Ovary (tissue), 9 donors: Measurements from ENCODE around the gene AIFM1. TPM values are rescaled to one million over a fixed set of nuclear protein-coding genes. Genes with fewer than 3 reads are reported as not detected.

Source experiments
- DNase-seq, 5 donors: peaks; one replicate each; pipeline ENCODE4 v3.0.0-alpha.2; 2019 to 2020
- H3K27ac ChIP-seq, 2 donors: fragments of 200-600 bp; one replicate each; pipeline versions ENCODE4 v1.5.1 to v1.8.0; 2019 to 2022
- H3K27me3 ChIP-seq: fragments of 200-600 bp; one replicate; pipeline ENCODE4 v1.8.0; 2022
- H3K36me3 ChIP-seq: fragments of 200-600 bp; sonication (generic); one replicate; pipeline ENCODE4 v1.5.1; 2019
- H3K4me1 ChIP-seq: one replicate; pipeline ENCODE4 v1.8.1; 2013; ENCODE audit warnings: mild to moderate bottlenecking, moderate library complexity; ENCODE audit not compliant: insufficient read depth
- H3K4me3 ChIP-seq: fragments of 200-600 bp; sonication (generic); one replicate; pipeline ENCODE4 v1.5.1; 2017
- H3K9me3 ChIP-seq, 2 donors: fragments of 200-600 bp in 1 of 2; sonication (generic) in 1 of 2; one replicate each; pipeline versions ENCODE4 v1.5.1 to v1.8.1; 2013 to 2019; ENCODE audit warnings: mild to moderate bottlenecking in 1 of 2, moderate library complexity in 1 of 2
- EP300 ChIP-seq: sonication (generic); formaldehyde crosslinking; IDR thresholded peaks from one replicate; pipeline ENCODE4 v1.6.1; 2017; ENCODE audit warnings: antibody characterized with exemption
- POLR2A ChIP-seq: fragments of 450-650 bp; IDR thresholded peaks from one replicate; pipeline ENCODE4 v1.6.1; 2017; ENCODE audit warnings: antibody characterized with exemption, mild to moderate bottlenecking, moderate library complexity
- WGBS, 3 donors: extraction: QIAGEN DNeasy Blood & Tissue Kit in 1 of 3; methylation state at CpG; one replicate each; pipeline versions ENCODE4 v1.1.5 to v1.1.7; 2013 to 2017; 5-methylcytosine and 5-hydroxymethylcytosine counted together
- intact Hi-C, 4 donors: fragments of 100-400 bp; cut with DNase I; formaldehyde crosslinking; loops; one replicate each; pipeline versions ENCODE4 v1.11.0 to v1.15.1; 2022 to 2023
- polyA plus RNA-seq, 2 donors: library from polyadenylated mRNA; stranded (reverse); fragments of 200-250 nt in 1 of 2; fragments of 350-450 nt in 1 of 2; fragmentation: Illumina TruSeq in 1 of 2; extraction: RNeasy Lipid Tissue Mini Kit (QIAGEN cat#74804) in 1 of 2; gene quantifications; one replicate each; pipeline ENCODE4 v1.2.3, GENCODE V29; 2013 to 2014
- total RNA-seq, 7 donors: library from RNA; depleted of rRNA in 2 of 7; stranded (reverse); fragments of >200 nt in 2 of 7; fragmentation: NEBNext Ultra II Directional in 3 of 7; extraction: Animal tissue kit (Norgen Biotek cat#: 25700) in 3 of 7; gene quantifications; one replicate each; pipeline versions ENCODE4 v1.1.0 to v1.2.4, GENCODE V29; 2016 to 2023
- TF ChIP-seq, protein P1 (sequence below), 3 donors: fragments of 450-650 bp in 2 of 3; fragments of 200-600 bp in 1 of 3; IDR thresholded peaks; one replicate each; pipeline versions ENCODE4 v1.5.1 to v1.8.0; 2016 to 2022; ENCODE audit warnings: antibody characterized with exemption in 3 of 3, mild to moderate bottlenecking in 1 of 3
- donor health status: DM: no; HTN: no; CAD: no; lungs with moderate emphysema.
- donor health status: DM: no; HTN: no; CAD: no.
- donor health status: Bipolar disorder and iron deficiency.
- donor health status: DM: yes; HTN: yes; CAD: no.
- donor health status: DM: no; HTN: no; CAD: no.
- donor health status: DM: yes; HTN: yes; CAD: no.

Gene AIFM1
- total and polyA plus RNA-seq, 9 donors, result 5.2 to 51.4 (median 20.5) TPM

DNA sequence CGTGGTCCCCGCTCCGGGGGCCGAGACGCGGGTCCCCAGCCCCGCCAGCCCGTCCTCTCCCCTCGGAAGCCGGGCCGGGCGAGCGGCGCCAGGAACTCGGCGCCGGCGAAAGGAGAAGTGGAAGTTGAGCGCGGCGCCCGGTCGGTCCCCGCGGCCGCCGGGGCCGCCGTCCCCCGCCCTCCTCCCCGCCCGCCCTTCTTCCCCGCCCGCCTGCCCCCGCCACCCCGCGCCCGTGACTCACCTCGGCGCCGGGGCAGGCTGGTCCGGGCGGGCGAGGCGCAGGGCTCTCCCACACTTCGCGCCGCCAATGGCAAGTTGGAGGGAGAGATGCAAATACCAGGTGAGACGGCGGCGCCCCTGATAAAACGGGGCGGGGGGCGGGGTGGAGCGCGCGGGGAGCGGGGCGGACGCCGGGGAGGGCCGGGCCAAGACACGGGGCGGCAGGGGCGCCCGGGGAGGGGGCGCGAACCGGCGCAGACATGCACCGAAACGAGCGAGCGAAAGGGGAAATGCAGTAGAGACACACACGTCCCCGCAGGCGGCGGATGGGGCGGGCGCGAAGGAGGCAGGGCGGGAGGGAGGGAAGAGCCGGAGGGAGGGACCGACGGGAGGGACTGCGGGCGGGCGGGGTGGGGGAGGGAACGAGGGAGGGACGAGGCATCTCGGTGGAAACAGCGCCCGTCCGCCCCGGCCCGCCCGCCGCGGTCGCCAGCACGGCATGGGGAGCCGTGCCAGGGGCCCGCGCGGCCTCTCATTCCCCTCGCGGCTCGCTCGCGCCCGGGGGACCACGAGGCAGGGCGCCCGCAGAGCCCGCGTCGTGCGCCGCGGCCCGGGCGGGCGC, 55.0 kb downstream of the AIFM1 start, which contains the start of gene ELF4:
ELF4 (minus strand) TSS at position 119 of the 841 bp plus-strand sequence. CDS start 29,167 bp downstream, outside the sequence.
- no peaks in the 10 kb centered on the region for H3K27me3 ChIP-seq
- peak; percentile 48 to 64 (median 58) for DNase-seq

DNA sequence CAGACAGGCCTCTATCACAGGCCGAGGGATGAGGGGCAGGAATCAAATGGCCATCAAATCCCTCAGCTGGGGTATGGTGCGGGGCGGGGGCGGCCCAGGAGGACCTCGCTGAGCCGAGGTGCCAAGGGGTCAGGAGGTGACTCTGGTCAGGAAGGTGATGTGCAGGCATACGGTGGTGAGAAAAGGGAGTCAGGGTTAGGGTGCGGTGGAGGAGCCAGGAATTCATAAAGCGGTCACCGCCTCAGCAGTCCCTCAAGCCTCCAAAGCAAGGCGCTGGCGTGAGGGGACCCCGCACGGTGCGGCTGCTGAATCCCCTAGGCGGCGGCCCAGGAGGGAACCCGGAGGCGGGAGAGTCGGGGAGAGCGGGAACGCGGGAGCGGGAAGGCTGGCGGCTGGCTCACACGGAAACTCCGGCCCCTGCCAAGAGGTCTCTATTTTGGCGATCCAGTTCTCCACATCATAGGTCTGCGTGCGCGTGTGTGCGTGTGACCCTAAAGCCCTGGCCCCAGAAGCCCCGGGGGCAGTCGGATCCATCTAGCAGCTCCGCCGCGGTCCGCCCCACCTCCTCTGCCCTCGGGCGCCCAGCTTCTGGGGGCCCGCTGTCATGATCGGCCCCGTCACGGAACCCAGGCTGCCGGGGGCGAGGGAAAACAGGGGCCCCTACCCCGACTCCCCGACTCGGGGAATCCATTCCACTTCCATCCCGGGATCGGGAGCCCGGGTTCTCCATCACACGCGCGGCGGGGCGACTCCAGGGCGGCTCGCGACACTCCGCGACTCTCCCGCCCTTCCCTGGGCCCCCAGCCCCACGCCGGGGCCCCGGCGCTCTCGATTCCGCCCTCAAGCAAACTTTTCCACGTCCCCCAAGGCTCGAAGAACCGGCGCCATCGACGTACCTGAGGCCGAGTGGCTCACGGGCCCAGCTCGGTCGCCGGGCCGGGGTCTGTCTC, 55.9 kb downstream of the AIFM1 start:
- H3K9me3 ChIP-seq, result no peaks in the 10 kb centered on the region
- peak; percentile 43 to 70 (median 56) for DNase-seq

More for the DNA sequence above, 55.0 kb downstream of the AIFM1 start, which contains the start of gene ELF4:
- intact Hi-C loops, result loop anchor here in 1 of 4 donors (5.0 kb wide), 1 partner anchor 62 kb away; the partner anchor contains the start of gene RAB33A
- Histone ChIP-seq H3K4me3 (peak within 1 kb of the TSS; percentile 52), H3K36me3 (no peaks in the 10 kb centered on the region), H3K4me1 (peaks cover 2% of the 10 kb centered on the region), H3K9me3 (no peaks in the 10 kb centered on the region), H3K27ac (peak within 1 kb of the TSS; percentile 82 to 93)
- TF ChIP-seq EP300, result no peak
- TF ChIP-seq POLR2A, result no peak
- TF ChIP-seq, protein P1, sequence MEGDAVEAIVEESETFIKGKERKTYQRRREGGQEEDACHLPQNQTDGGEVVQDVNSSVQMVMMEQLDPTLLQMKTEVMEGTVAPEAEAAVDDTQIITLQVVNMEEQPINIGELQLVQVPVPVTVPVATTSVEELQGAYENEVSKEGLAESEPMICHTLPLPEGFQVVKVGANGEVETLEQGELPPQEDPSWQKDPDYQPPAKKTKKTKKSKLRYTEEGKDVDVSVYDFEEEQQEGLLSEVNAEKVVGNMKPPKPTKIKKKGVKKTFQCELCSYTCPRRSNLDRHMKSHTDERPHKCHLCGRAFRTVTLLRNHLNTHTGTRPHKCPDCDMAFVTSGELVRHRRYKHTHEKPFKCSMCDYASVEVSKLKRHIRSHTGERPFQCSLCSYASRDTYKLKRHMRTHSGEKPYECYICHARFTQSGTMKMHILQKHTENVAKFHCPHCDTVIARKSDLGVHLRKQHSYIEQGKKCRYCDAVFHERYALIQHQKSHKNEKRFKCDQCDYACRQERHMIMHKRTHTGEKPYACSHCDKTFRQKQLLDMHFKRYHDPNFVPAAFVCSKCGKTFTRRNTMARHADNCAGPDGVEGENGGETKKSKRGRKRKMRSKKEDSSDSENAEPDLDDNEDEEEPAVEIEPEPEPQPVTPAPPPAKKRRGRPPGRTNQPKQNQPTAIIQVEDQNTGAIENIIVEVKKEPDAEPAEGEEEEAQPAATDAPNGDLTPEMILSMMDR (IDR thresholded peaks at IDR 0.05), result no peak
- 30 to 55% (median 47%) methylated on average over 37 to 120 of the region's 123 CpGs for WGBS, 3 donors

DNA sequence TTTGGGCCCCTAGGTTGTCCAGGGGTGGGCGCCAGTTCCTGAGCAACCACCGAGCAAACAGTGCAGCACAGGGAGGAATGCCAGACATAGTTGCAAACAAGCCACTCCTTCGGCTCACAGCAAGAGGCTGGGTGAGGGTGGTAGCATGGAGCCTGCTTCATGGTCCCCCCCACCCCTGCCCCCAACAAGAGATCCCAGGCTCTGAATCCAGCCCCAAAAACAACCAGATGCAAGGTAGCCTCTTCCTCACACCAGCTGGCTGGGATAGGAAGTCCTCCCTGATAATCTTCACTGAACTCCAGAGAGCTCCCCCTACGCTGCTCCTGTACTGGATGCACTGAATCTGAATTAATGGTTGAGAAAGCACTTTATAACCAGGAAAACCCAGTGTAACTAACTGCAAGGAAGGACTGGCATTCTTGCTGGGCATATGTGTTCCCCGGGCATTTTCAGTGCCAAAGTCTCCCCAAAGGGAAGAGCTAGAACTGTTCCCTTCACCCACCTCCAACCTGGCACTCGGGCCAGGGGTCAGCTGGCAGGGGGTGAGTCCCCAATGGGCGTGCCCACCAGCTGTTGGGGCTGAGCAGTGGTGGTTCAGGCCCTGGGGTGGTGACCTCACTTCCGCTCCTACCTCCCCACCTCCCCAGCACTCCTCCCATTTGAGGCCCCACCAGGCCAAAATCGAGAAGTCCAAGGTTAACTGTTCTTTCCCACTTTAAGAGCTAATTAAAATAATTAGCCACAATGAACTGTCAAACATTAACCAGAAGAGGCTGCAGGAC, 56.8 kb downstream of the AIFM1 start:
- H3K27ac ChIP-seq, result peak overlapping the region in 1 of 2 donors; percentile 93
- intact Hi-C loops, result no loop called here
- TF ChIP-seq POLR2A (no peak), EP300 (no peak)
- TF ChIP-seq, protein P1 (IDR thresholded peaks at IDR 0.05), result no peak
- no peak for DNase-seq
- H3K4me1 ChIP-seq, result peaks cover 2% of the 10 kb centered on the region
- no peaks in the 10 kb centered on the region for H3K9me3 ChIP-seq
- H3K27me3 ChIP-seq, result no peaks in the 10 kb centered on the region
- 42 to 45% (median 43%) methylated on average over 8 to 9 of the region's 9 CpGs for WGBS, 3 donors
- H3K36me3 ChIP-seq, result no peaks in the 10 kb centered on the region
- peak overlapping the region; percentile 52 for H3K4me3 ChIP-seq

More for the DNA sequence above, 55.9 kb downstream of the AIFM1 start:
- intact Hi-C loops, result loop anchor here in 1 of 4 donors (5.0 kb wide), 1 partner anchor 63 kb away; the partner anchor contains the start of gene RAB33A
- H3K4me3 ChIP-seq, result peak overlapping the region; percentile 52
- H3K27me3 ChIP-seq, result no peaks in the 10 kb centered on the region
- 37 to 53% (median 45%) methylated on average over 77 to 81 of the region's 81 CpGs for WGBS, 3 donors
- H3K36me3 ChIP-seq, result no peaks in the 10 kb centered on the region
- H3K4me1 ChIP-seq, result peaks cover 2% of the 10 kb centered on the region
- peak overlapping the region; percentile 82 to 93 for H3K27ac ChIP-seq
- TF ChIP-seq, protein P1 (IDR thresholded peaks at IDR 0.05), result no peak
- TF ChIP-seq POLR2A (no peak), EP300 (no peak)
